GM18519 (cell line): ENCODE measurements around the gene NAA80.
A peak's percentile ranks its signal among the peaks of the same experiment; 100 is the strongest.

Experiments
- ATAC-seq: cut with Tn5 transposase; IDR thresholded peaks from one replicate; pipeline ENCODE4 v1.9.1; 2021; ENCODE audit warnings: mild to moderate bottlenecking, moderate library complexity; ENCODE audit not compliant: unreplicated experiment, low FRiP score

Gene NAA80

DNA sequence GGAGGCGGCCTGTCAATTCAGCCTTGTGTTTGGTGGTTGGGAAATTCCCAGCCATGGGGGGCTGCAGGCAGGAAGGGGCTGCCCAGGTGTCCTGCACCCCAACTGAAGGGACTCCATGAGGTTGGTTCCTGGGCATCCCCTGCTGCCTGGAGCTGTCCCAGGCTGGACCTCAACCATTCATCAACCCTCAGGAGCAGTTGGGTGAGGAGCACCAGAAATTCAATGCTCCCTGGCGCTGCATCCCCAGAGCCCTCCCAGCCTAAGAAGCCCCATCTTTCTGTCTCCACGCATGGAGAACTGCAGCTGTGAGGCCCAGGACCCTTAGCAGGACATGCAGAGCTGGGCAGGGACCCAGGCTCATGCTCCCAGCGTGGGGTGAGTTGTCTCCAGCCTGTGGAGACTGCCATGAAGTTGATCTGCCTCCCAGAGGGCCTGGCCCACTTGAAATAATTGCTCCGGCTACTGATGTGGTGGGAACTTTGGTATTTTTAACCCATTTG lies 38.2 kb downstream of the NAA80 start:
- no peak for ATAC-seq

DNA sequence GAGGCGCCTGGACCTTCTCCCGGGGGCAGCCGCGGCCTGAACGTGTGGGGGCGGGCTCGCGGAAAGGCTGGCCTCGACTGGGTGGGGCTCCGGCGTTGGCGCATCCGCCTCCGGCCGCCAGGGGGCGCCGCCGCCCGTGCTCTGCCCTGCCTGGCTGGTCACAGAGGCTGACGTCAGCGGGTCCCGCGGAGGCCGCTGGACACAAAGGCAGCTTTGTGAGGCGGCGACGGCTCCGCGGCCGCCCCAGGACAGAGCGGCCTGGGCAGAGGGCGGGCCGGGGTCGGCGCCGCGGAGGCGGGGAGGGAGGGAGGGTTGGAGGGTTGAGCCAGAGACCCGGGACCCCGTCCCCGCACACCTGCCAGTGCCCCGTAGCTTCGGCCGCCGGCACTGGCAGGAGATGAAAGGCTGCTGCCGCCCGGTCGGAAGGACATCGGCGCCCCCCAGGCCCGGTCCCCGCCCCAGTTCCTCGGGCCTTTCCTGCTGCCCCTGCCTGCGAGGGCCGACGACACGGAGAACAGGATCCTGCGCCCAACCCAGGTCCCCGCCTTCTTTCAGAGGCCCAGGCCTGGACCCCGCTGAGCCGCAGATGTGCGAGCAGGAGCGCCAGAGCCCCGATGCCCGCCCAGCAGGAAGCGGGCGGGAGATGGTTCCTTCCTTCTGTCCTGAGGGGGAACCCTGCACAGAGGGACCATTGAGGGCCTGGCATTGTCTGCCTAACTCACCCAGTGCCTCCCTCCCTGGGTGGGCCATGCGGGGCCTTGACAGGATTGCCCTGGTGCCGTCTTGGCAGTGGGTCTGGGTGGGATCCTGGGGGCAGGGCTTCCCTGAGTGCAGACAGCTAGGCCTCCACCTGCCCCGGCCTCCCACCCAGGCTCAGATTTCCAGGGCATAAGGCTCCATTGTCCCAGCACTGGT lies 38.9 kb downstream of the NAA80 start:
- peak; percentile 64 for ATAC-seq

DNA sequence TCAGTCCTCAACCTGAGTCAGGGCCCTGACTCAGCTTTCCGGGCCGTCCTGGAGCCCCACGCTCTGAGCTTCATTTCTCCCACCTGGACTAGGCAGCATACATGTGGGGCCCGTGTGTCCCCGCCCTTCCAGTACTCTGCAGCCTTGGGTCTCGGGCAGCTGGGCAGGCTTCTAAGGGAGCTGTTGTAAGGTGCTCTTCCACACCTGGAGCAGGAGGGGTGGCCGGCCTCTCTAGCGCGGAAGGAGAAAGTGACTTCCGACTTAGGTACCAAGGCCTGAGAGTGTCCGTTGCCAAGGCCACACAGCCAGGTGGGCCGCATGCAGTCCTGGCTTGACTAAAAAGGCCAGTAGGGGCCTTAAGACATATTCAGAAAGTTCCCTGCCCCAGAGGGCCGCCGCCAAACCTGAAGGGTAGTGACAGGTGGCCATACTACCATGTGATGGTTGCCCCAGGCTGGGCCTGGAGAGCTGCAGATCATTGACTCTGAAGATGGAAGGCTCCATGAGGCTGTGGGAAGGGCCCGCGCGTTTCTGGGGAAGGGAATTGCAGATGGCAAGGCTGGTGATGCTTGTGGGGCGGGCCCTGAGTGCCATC lies 39.7 kb downstream of the NAA80 start:
- ATAC-seq: no peak

DNA sequence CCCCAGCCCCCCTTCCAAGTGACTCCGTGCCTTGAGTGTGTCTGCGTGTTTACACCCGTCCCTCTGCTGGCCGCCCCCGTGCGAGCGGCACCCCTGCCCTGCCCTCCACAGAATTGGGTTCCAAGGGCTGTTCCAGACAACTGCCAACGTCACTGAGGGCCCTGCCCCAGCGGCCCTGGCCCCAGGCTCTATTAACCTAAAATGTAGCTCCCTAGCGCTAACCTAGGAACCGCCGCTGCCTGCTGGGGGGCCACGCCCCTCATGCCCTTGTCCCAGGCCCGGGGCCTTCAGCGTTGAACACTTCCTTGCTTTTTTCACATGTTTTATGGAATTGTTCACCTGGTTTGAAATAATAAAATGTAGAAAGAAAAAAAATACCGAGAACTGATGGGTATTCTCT lies 40.2 kb downstream of the NAA80 start:
- no peak for ATAC-seq

DNA sequence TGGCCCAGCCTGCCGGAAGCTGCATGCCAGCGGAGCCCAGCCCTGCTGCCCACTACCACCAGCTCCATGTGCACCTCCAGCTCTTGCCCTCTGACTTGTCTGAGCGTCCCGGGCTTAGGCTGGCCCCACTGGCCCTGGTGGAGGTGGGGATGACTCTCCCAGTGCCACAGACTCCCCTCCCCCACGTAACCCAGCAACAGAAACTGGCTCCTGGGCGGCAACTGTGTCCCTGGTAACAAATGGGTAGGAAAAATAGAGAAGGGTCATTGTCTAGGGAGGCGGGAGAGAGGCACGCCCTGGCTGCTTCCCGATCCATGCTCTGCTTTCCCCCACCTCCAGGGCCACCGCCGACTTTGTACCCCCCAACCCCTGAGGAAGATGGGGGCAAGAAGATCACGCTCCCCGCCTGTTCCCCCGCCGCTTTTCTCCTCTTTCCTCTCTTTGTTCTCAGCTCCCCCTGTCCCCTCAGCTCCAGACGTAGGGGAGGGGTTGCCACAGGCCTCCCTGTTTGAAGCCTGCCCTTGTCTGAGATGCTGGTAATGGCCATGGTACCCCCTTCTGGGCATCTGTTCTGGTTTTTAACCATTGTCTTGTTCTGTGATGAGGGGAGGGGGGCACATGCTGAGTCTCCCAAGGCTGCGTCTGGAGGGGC lies 41.0 kb downstream of the NAA80 start:
- ATAC-seq: no peak

DNA sequence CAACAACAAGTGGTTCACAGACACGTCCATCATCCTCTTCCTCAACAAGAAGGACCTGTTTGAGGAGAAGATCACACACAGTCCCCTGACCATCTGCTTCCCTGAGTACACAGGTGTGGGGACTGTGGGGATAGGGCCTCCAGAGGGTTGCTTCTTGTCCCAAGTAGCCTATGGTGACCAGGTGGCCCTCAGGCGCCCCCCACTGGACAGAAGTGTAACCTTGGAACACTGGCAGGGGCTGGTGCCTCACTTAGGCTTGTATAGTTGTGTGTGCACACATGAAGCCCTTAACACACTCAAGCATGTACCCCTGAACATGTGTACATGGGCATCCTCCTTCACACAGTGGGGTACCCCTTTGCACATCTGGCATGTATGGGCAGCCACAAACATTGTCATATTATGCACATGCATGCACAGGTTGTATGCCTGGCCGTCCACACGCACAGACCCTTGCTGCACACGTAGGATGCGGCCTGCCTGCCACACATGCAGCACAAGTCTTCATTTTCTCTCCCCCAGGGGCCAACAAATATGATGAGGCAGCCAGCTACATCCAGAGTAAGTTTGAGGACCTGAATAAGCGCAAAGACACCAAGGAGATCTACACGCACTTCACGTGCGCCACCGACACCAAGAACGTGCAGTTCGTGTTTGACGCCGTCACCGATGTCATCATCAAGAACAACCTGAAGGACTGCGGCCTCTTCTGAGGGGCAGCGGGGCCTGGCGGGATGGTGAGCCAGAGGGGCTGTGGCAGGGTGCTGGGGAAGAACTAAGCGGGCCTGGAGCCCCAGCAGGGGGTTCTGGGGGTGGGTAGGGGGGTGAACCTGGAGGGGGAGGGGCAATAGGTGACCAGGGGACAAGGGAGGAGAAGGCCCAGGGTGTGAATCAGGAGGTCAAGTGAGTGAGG lies 42.0 kb downstream of the NAA80 start:
- ATAC-seq: no peak

DNA sequence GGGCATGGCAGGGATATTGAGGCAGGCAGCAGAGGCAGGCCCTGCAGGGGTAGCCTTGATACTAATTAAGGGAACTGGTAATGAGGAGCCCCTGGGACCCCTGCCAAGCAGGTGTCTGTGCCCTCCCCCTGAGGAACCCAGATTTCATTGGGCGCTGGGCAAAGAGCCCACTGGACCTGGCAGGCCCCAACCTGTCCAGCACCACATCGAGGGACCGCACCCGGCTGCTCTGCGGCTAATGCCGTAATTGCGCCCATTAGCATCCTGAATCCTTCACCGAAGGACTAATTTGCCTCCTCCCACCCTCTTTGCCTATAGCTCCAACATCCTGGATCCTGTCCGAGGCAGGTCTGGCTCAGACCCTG lies 44.0 kb downstream of the NAA80 start:
- ATAC-seq: no peak

DNA sequence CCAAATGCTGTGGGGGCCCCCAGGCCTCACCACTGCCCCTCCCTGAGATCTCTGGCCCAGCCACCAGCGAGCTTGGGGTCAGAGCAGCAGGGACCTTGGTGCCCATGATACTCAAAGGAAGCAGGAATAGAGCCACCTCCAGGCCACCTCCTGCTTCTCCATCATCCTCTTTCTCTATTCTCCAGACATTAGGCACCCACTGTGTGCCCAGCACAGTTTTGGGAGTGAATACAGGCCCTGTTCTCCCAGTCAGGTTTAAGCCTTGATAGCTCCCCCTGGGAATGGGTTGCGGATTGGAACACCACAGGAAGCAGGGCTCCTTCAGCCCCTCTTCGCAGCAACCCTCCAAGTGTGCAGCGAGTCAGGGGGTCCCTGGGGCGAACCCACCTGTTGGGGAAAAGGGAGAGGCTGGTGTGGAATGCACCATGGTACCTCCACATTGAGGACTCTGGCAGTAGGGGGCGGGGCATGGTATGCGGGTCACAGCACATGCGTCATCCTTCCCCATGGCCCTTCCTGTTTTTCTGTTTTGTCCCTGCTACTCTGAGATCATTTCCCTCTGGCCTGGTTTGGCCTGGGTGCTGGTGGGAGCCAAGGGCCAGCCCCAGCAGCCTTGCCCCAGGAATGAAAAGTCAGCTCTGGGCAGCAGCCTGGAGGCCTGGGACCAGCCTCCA lies 44.5 kb downstream of the NAA80 start:
- ATAC-seq: no peak

DNA sequence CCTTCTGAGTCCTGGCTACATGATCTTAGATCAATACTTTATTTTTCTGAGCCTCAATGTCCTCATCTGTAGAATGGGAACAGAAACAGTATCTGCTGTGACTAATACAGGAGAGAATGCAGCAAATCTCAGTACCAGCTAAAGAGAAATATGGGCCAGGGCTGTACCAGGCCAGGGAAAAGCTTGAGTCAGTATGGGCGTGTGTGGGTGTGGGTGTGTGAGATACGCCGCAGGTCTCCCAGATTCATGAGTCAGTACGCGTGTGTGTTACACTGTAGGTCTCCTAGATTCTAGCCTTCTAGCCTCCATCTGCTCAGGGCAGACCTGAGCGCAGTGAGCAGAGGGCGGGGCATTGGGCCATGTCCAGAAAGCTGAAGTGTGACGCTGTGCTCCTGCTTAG lies 48.0 kb downstream of the NAA80 start:
- ATAC-seq: no peak

DNA sequence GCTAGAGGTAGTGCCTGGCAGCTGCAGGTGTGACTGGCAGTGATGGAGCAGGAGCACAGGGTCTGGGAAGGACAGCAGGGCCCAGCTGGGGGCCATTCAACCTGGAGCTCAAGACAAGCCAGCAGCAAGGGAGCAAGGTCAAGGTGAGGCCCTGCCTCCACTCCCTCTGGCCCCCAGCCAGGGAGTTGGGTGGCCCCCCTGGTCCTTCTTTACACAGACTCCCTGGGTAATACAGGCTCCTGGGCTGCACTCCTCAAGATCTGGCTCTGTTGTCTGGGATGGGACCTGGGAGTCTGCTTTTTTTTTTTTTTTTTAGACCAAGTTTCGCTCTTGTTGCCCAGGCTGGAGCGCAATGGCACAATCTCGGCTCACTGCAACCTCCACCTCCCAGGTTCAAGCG lies 48.7 kb downstream of the NAA80 start:
- no peak for ATAC-seq

DNA sequence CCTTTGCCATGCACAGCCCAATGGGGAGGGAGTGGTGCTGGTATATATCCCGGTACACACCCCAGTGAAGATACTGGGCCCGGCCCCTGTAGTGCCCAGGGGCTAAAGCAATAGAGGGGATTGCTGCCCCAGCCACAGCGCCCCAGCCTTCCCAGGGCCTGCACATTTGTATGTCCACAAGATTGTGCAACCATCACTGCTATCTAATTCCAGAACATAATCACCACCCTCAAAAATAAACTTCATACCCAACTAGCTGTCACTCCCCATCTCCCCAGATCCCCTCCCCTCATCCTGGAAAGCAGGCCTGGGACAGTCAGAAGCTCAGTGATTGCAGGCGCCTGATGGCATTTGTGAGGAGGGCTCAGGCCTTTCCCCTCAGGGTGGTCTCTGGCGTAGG lies 49.7 kb downstream of the NAA80 start:
- no peak for ATAC-seq

DNA sequence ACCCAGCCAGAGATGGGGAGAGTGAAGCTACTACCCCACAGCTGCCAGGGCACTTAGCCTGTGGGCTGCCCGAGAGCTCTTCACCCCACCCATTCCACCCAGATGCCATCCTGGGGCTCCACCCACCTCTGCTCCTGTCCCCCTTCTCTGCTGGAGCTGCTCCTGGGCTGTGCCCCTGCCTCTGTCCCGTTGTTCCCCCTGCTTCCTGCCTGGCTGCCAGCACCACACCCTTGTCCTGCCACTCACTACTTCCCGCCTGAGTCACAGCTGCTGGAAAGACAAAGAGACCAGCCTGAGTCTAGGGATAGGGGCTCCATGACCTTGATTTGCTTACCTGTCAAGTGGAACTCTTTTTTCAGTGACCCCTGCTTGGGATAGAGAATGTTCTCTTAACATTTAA lies 50.8 kb downstream of the NAA80 start:
- ATAC-seq: no peak

DNA sequence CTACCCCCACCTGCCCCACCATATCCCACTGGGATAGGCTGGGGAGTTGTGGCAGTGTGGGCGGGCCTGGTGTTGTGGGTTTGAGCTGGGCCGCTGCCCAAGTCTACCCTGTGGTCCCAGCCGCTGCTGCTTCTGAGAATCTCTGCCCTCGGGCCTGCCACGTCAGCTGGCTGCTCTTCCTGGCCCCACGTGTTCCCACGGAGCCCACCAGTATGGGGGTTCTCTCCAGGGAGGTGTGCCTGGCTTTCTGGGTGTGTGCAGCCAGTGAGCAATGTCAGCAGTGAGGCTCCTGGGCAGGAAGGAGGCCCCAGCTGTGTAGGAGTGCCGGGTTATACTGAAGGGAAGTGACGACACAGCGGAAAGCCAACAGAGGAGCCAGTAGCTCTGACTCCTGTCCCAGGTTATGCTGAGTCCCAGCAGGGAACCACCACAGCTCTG lies 52.7 kb downstream of the NAA80 start:
- peak; percentile 48 for ATAC-seq
